HG03060 (cell line): ENCODE data around the gene NLRC5.
"Not testable (repeated sequence)": the region's sequence is repeated elsewhere in the genome, so short reads cannot be mapped to it uniquely, and the experiment has no call there.

Experiments
- ATAC-seq: cut with Tn5 transposase; IDR thresholded peaks from one replicate; pipeline ENCODE4 v1.9.1; 2021; ENCODE audit warnings: low read depth, moderate number of reproducible peaks; ENCODE audit not compliant: unreplicated experiment

NLRC5 gene

DNA sequence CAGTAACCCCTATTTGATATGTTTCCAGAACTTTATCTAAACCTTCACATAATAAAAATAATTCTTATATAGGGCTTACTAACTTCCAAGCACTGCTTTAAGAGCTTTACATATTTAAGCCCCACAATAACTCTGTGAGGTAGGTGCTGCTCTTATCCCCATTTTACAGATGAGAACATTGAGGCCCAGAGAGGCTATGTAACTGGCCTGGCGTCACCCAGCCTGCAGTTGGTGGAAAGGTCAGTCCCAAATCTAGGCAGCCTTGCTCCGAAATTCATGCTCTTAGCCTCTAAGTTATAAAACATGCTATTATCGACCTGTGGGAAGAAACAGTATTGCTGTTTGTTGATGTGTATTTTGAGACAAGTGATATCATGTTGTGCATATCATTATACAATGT, 9.0 kb downstream of the NLRC5 start:
- ATAC-seq: no peak

- no peak for ATAC-seq
Observed at GRCh38 chr16:56998861-56999260, 9.5 kb downstream of the NLRC5 start.

DNA sequence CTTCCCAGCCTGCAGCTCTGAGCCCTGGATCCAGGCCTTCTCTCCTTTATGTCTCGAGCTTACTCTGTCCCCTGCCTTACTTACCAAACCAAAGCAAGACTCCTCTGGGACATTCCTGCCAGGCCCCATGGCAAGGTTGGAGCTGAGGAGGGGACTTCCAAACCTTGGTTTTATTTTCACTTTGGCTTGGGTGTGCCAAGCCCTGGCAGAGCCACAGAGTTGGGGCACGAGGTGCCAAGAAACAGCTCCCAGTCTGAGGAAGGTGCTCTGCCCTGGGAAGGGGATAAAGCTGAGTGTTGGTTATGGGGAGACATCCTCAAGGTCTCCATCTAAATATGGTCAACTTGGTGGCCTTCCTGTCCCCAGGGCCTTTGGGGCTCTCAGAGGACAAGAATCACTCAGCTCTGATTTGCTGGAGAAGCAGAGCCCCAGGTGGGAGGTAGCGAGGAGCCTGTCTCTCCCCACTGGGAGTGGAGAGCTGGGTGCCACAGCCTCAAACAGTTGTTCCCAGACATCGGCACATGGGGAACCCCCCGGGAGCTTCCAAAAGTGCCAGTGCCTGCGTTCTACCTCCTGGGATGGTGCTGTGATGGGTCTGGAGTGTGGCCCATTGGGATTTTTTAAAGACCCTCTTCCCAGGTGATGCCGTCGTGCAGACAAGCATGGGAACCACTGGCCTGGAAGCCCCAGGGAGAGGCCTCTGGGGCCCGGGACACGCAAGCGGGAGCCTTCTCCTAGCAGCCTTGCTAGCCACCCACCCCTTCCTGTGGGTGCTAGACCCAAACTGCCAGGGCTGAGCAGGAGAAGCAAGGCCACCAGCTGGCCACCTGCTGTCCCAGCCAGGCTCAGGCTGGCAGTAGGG, 10.3 kb downstream of the NLRC5 start:
- ATAC-seq: no peak

DNA sequence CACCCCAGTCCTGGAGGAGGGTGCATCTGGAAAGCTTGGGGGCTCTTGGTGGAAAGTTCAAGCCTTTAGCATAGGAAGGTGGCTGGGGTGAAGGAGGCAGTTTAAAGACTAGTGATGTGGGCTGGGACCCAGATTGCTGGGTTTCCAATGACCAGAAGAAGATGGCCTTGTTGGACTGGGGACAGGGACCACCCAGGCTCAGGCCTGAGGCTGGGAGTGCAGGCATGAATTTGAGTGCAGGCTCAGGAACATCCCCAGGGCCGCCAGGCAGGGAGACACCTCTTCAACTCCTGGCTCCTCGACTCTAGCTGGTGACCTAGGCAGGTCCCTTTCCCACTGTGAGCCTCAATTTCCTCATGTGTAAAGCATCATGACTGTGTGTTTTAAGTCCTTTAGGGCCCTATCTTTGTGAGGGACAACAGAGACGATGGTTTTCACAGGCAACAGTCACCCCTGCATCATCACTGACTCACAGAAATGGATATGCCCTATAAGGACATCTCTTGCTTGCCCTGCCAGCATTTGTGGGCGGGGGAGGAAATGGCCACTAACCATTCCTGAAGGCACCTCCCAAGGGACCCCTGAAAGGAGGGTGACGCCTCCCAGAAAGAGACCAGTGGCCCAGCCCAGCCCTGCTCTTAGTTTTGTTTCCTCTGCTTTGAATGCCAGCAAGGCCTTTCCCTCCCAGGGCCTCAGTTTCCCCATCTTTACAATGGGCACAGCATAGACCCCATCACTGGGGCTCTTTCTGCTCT, 11.1 kb downstream of the NLRC5 start:
- no peak for ATAC-seq

DNA sequence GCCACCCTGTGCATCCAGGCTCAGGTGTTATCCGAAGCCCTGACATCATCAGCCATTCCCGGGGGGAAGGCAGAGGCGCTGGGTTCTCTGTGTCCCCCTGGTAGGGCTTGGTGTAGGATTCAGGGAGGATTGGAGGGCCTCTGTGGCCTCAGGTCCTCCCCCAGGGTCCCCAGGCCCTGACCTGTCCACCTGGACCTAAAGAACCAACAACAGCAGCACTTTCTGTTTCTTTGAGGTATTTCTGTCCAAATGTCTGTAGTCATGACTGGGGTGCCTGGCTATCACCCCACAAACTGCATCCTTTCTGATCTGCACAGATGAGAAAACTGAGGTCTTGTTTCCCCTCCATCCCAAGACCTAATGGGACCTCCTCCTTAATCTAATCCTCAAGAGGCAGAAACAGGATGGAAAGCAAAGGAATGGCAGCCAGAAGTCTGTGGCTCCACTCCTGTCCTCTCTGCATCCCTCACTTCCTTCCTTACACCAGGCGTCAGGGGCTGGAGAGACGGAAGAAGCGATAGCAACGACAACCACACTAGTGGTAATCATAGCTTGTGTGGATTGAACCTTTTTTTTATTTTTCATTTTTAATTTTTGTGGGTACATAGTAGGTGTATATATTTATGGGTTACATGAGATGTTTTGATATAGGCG, 11.8 kb downstream of the NLRC5 start:
- ATAC-seq: no peak

DNA sequence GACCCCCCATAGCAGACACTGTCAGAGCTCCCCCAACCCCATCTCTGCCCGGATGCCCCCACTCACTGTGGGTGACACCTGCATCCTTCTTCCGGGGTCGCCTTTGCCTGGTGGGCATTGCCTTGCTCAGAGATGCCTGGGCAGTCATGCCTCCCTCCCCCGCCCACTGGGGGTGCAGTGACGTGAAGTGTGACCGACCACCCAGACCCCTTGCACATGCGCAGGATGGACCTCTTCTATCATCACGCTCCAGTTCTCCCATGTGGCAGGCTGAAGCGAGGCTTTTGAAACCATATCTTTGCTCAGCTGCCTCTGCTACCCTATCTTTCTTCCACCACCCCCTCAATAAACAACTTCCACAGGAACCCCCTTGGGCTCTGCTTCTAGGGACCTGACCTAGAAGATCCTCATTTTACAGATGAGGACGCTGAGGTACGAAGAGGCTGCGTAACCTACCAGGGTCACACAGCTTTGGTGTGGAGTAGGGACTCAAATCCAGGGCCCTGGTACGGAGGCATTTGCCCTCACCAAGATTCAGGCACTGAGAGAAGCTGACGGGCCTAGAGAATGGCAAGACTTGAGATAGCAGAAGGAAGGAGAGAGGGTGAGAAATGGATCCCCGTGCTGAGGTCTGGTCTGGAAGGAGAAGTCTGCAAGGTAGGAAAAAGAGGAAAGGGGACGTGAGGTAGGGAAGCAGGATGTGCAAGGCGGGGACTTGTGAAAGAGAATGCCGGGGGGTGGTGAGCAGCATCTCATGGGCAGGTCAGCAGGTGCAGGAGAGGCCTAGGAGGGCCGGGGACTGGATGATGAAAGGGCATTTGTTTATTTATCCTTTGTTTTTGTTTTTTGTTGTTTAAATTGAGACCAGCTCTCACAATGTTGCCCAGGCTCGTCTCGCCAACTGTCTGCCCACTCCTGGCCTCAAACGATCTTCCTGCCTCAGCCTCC, 14.4 kb downstream of the NLRC5 start:
- ATAC-seq: no peak

DNA sequence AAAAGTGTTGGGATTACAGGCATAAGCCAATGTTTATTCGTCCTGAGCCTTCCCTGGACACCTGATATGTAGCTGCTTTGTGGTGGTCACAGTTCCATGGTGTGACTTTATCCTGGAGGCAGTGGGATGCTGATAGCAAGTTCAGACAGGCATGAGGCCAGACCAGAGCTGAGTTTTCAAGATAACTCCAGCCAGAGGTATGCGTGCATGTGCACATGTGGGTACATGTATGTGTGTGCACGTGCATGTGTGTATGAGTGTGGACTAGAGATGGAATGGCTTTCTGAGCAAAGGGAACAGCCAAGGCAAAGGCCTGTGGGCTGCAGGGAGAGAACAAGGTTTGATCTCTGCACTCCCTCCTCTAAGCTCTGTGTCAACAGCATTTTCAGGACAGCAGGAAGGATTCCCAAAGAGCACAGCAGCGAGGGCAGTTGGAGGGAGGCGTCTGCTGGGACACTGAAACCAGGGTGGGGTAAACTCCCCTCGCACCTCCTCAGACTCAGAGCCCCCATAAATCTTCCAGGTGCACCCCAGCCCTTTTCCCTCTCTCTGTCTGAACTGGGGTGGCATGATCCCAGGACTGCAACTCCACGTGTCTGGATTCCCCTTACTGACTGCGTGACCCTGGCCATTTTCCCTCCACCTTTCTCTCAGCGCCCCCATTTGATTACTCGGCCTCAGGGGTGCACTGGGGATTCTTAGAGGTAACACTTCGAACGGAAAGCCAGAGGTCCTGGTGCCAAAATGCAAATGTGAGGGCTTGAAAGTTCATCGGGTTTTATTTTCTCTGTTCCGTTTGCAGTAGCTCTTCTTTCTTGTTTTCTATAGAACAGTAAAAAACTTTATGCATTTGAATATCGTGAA, 15.3 kb downstream of the NLRC5 start:
- no peak for ATAC-seq

GRCh38 chr16:57005597-57005996, 16.2 kb downstream of the NLRC5 start:
- not testable (repeated sequence) for ATAC-seq

- no peak for ATAC-seq
Observed at GRCh38 chr16:57007050-57007449, 17.7 kb downstream of the NLRC5 start.

DNA sequence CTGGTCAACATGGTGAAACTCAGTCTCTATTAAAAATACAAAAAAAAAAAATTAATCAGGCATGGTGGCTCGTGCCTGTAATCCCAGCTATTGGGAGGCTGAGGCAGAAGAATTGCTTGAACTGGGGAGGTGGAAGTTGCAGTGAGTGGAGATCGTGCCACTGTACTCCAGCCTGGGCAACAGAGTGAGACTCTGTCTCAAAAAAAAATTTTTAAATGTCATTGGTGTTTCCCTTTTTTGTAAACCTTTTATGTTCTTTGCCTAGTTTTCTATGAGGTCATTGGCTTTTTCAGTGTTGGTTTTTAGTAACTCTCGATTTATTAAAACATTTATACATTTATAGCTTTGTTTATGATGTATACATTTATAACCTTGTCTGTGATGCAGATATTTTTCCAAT, 18.2 kb downstream of the NLRC5 start:
- ATAC-seq: no peak

GRCh38 chr16:57008440-57008839, 19.1 kb downstream of the NLRC5 start:
- ATAC-seq: no peak

DNA sequence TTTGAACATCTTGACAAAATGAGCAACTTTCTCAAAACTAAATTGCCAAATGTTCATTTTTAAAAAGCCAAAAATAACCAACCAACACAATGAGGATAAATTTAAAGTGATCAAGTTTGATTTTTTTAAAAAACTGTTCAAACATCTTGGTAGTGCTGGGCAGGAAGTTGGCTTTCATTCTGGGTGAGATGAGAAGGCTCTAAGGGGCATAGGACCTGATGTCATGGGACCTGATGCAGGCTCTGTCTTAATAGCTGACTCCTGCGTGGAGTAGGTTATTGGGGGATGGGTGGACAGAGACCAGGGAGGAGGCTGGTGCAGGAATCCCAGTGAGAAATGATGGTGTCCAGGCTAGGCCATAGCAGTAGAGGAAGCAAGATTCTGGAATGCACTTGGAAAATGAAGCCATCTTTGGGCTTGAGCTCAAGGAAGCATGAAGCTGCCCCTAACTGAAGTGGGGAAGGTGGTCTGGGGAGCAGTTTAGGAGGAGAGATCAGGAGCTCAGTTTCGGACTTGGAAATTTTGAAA, 20.4 kb downstream of the NLRC5 start:
- no peak for ATAC-seq

DNA sequence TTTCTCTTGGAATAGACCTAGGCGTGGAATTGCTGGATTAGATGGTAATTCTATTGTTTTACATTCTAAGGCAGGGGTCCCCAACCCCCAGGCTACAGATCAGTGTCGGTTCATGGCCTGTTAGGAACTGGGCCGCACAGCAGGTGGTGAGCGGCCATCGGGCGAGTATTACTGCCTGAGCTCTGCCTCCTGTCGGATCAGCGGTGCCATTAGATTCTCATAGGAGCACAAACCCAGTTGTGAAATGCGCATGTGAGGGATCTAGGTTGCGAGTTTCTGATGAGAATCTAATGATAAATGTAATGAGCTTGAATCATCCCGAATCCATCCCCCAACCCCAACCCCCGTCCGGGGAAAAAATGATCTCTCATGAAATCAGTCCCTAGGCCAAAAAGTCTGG, 23.0 kb downstream of the NLRC5 start:
- ATAC-seq: no peak

DNA sequence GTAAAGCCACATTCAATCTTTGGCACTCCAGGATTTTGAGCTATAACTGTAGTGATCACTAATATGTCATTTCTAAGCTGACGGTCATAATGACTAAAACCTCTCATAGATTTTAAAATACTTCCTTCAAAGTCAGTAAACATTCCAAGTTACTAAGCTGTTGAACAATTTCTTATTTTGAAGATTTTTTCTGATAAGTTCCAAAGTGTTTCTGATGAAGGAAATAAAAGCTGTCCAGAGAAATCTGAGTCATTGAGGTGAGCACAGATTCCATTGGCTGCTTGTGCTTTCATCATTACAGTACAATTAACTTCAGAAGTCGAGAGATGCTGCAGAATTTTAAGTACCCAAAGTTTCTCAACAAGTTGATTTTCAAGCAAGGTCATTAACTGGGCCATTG, 23.9 kb downstream of the NLRC5 start:
- no peak for ATAC-seq

DNA sequence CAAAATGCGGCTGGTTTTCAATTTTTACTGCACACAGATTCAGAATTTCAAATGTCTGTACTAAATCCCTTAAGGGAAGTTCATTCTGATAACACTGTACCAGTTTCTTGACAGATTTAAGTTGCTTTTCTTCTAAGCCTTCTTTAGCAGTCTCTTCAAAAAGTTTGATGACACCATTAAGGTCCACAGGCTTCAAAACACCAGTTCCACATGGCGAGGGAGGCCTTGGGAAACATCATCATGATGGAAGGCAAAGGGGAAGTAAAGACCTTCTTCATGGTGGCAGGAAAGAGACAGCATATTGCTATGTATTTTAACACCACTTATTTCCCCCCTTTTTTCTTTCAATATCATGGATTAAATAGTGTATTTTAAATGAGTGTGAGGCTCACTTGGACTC, 24.5 kb downstream of the NLRC5 start:
- ATAC-seq: no peak

DNA sequence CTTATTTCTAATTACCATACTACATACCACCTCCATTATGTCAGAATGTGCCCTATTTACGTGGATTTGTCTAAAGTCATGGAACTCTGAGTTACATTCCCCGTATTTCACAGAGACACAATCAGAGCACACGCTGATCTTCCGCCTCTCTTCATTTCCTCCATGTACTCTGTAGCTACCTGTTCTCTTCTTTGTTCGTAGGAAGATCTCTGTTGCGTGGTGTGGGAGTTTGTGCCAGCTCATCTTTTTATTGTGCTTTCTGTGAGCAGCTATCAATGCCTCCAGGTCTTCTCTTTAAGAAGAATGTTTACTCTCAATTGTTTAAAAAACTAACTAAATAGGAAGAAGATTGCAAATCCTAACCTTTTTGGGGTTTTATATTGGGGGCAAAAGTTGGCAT, 26.9 kb downstream of the NLRC5 start:
- no peak for ATAC-seq

DNA sequence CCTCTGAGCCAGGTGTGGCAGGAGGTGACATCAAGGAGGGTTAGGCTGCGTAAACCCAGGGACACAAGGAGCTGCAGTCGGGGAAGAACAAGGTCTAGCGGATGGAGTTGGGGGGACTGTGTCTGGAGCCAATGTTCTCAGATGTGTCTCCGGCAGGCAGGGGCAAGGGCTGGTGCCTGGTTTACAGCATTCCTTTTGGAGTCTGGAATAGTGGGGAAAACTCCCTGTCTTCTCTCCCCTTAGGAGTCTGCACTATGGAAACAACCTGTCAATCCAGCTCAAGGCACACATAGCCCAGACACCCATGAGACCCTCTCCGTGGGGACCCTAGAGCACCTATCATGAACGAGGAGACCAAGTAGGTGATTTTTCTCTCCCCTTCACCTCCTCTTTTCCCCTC, 27.5 kb downstream of the NLRC5 start:
- ATAC-seq: no peak

- no peak for ATAC-seq
Observed at GRCh38 chr16:57017251-57017650, 27.9 kb downstream of the NLRC5 start.

DNA sequence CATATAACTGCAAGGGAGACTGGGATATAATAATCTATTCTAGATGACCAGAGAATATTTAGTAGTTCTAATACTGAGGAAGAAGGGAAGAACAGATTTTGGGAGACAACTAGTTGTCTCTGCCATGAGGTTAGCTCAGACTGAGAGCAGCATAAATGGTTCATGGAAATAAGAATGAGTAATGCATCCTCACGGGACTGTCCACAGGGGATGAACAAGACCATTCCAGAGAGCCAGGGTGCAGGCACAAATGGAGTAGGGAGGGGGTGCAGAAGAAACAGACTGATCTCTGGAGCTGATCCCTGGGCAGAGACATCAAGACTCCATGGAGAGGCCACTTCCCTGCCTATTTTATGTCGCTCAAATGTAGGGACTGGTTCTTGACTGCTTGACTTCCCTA, 30.4 kb downstream of the NLRC5 start:
- ATAC-seq: no peak
